ENCODE results near the gene TFEC. TPM values are rescaled to one million over a fixed set of nuclear protein-coding genes. Genes with fewer than 3 reads are reported as not detected.
A peak's percentile ranks its signal among the peaks of the same experiment; 100 is the strongest.

Gene TFEC, protein sequence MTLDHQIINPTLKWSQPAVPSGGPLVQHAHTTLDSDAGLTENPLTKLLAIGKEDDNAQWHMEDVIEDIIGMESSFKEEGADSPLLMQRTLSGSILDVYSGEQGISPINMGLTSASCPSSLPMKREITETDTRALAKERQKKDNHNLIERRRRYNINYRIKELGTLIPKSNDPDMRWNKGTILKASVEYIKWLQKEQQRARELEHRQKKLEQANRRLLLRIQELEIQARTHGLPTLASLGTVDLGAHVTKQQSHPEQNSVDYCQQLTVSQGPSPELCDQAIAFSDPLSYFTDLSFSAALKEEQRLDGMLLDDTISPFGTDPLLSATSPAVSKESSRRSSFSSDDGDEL
- total RNA-seq, result 1 to 10 TPM; 2.3 to 3.8 (median 2.8) TPM
- long read RNA-seq, donor 1, full-length matches to known transcripts, result 1 of 2 reads
- long read RNA-seq, donor 1, partial matches to known transcripts, result 1 of 2 reads
- long read RNA-seq, donor 1, other reads (novel, unspliced or antisense), result 0 of 2 reads
- long read RNA-seq, donor 2, result 0 reads

DNA sequence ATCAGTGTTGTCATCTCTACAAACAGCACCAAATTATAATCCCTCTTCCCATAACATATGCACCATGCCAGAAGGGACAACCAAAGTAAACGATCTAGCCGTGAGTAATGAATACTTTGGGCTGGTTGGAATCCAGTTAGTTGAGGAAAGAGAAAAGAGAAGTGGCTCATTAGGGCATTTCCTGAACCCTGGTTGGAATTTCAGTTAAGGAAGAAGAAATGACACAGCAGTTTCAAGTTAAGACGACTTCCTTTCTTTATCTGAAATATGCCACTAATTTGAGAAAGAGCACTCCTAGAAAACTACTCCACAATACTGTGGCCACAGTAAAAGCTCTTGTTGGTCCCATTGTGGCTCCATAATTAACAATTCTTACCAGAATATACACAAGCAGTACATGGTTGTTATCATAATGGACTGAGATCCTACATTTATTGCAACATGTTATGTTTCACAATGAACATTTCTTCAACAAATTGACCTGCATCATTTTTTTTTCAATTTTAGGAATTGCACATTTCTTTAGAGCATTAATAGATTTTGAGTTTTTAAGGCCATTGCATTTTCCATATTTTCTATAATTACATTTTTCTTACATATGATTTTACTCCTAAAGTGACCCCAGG is at the start of gene TFEC:
Gene TFEC (minus strand): TSS at position 113 of the 626 bp plus-strand sequence. CDS start 46,322 bp downstream, outside the sequence.
- Histone ChIP-seq H3K36me3 (ENCODE audit: low read depth) (no peaks in the 10 kb centered on the region), H3K4me1 (ENCODE audit: low read depth) (no peaks in the 10 kb centered on the region), H3K4me3 (no peak within 1 kb of the TSS), H3K9me3 (no peaks in the 10 kb centered on the region)
- peak; percentile 18 for ATAC-seq
- intact Hi-C loops (cut with DNase I, micrococcal nuclease), result no loop called here
- DNase-seq, result no peak
- TF ChIP-seq, protein P1, sequence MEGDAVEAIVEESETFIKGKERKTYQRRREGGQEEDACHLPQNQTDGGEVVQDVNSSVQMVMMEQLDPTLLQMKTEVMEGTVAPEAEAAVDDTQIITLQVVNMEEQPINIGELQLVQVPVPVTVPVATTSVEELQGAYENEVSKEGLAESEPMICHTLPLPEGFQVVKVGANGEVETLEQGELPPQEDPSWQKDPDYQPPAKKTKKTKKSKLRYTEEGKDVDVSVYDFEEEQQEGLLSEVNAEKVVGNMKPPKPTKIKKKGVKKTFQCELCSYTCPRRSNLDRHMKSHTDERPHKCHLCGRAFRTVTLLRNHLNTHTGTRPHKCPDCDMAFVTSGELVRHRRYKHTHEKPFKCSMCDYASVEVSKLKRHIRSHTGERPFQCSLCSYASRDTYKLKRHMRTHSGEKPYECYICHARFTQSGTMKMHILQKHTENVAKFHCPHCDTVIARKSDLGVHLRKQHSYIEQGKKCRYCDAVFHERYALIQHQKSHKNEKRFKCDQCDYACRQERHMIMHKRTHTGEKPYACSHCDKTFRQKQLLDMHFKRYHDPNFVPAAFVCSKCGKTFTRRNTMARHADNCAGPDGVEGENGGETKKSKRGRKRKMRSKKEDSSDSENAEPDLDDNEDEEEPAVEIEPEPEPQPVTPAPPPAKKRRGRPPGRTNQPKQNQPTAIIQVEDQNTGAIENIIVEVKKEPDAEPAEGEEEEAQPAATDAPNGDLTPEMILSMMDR (IDR thresholded peaks at IDR 0.05), result no peak

GRCh38 chr7:116075351-116076145 is 45.0 kb upstream of the TFEC start:
- peak in 1 of 3 donors; percentile 21 for DNase-seq
- Histone ChIP-seq H3K9me3 (no peaks in the 10 kb centered on the region), H3K4me1 (ENCODE audit: low read depth) (no peaks in the 10 kb centered on the region), H3K36me3 (ENCODE audit: low read depth) (no peaks in the 10 kb centered on the region), H3K4me3 (no peak overlapping the region)
- intact Hi-C loops (cut with DNase I, micrococcal nuclease), result no loop called here
- TF ChIP-seq, protein P1 (IDR thresholded peaks at IDR 0.05), result no peak
- no peak for ATAC-seq

DNA sequence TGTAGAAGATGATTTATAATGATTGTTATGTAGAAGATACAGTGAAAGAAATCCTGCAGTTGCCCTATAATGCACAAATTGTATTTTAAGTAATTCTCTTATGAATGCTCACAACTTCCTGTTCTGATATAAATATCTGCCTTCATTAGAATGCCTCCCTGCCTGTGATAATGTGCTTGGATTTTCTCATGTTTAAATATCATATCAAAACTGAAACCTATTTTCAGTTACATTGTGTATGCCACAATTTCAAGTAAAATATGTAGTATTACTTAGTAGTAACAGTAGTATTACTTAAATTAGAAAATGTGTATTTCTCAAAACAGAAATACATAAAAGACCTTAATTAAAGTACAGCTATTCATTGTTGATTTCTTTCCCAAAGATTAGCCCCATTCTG is 41.1 kb upstream of the TFEC start:
- TF ChIP-seq, protein P1 (IDR thresholded peaks at IDR 0.05), result no peak
- Histone ChIP-seq H3K9me3 (no peaks in the 10 kb centered on the region), H3K4me3 (no peak overlapping the region), H3K36me3 (ENCODE audit: low read depth) (no peaks in the 10 kb centered on the region), H3K4me1 (ENCODE audit: low read depth) (no peaks in the 10 kb centered on the region)
- DNase-seq (no peak), ATAC-seq (no peak)
- intact Hi-C loops (cut with DNase I, micrococcal nuclease), result no loop called here

DNA sequence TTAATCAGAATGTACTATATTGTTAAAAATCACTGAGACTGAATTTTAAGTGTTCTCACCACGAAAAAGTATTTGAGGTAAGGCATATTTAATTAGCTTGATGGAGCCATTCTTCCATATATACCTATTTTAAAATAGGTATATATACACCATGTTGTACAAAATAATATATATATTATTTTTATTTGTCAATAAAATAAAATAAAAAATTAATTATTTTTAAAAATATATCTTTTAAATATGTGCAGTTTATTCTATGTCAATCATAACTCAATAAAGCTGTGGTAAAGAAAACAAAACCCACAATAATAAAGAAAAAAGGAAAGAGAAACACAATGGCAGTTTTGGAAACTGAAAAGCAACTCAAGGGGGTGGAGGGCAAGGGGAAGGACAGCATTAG is 33.6 kb upstream of the TFEC start:
- TF ChIP-seq, protein P1 (IDR thresholded peaks at IDR 0.05), result no peak
- Histone ChIP-seq H3K36me3 (ENCODE audit: low read depth) (no peaks in the 10 kb centered on the region), H3K4me1 (ENCODE audit: low read depth) (no peaks in the 10 kb centered on the region), H3K4me3 (no peak overlapping the region), H3K9me3 (no peaks in the 10 kb centered on the region)
- ATAC-seq, result no peak
- intact Hi-C loops (cut with DNase I, micrococcal nuclease), result no loop called here
- no peak for DNase-seq

- no peaks in the 10 kb centered on the region for H3K4me1 ChIP-seq (ENCODE audit: low read depth)
- no peak for DNase-seq
- intact Hi-C loops (cut with DNase I, micrococcal nuclease), result no loop called here
- H3K4me3 ChIP-seq, result no peak overlapping the region
- TF ChIP-seq, protein P1 (IDR thresholded peaks at IDR 0.05), result no peak
- no peaks in the 10 kb centered on the region for H3K36me3 ChIP-seq (ENCODE audit: low read depth)
- ATAC-seq, result no peak
- H3K9me3 ChIP-seq, result no peaks in the 10 kb centered on the region
Measured at GRCh38 chr7:116062666-116063065, 32.1 kb upstream of the TFEC start.
